HG02798 (cell line): ENCODE data around the gene ASCL4.

Source experiments
- ATAC-seq: cut with Tn5 transposase; IDR thresholded peaks from one replicate; pipeline ENCODE4 v1.9.1; 2021; ENCODE audit warnings: mild to moderate bottlenecking; ENCODE audit not compliant: unreplicated experiment, poor library complexity

ASCL4 gene

GRCh38 chr12:107776171-107776570, 1.7 kb downstream of the ASCL4 start:
- ATAC-seq: no peak

- no peak for ATAC-seq
Observed at GRCh38 chr12:107778383-107779025, 4.0 kb downstream of the ASCL4 start.

GRCh38 chr12:107779077-107779831, 4.8 kb downstream of the ASCL4 start:
- ATAC-seq: peak; percentile 68

- ATAC-seq: no peak
Observed at GRCh38 chr12:107780298-107780697, 5.8 kb downstream of the ASCL4 start.

GRCh38 chr12:107782067-107782466, 7.6 kb downstream of the ASCL4 start:
- ATAC-seq: no peak

- ATAC-seq: peak; percentile 73
Observed at GRCh38 chr12:107783406-107784376, 9.2 kb downstream of the ASCL4 start.

- ATAC-seq: no peak
Observed at GRCh38 chr12:107788281-107788680, 13.8 kb downstream of the ASCL4 start.

- ATAC-seq: no peak
Observed at GRCh38 chr12:107788690-107789458, 14.4 kb downstream of the ASCL4 start.

- ATAC-seq: no peak
Observed at GRCh38 chr12:107791465-107792089, 17.1 kb downstream of the ASCL4 start.

- no peak for ATAC-seq
Observed at GRCh38 chr12:107794451-107794850, 19.9 kb downstream of the ASCL4 start.

- no peak for ATAC-seq
Observed at GRCh38 chr12:107798580-107798979, 24.1 kb downstream of the ASCL4 start.

- ATAC-seq: no peak
Observed at GRCh38 chr12:107801150-107801549, 26.6 kb downstream of the ASCL4 start.

- no peak for ATAC-seq
Observed at GRCh38 chr12:107803092-107803491, 28.6 kb downstream of the ASCL4 start.

GRCh38 chr12:107805488-107806180, 31.1 kb downstream of the ASCL4 start:
- ATAC-seq: no peak

GRCh38 chr12:107807471-107808150, 33.1 kb downstream of the ASCL4 start:
- ATAC-seq: no peak

- no peak for ATAC-seq
Observed at GRCh38 chr12:107817250-107817649, 42.7 kb downstream of the ASCL4 start.

- no peak for ATAC-seq
Observed at GRCh38 chr12:107818984-107819383, 44.5 kb downstream of the ASCL4 start.

- no peak for ATAC-seq
Observed at GRCh38 chr12:107822356-107822755, 47.9 kb downstream of the ASCL4 start.
